Activated CD4-positive, alpha-beta T cell treated with anti-CD3 and anti-CD28 coated beads, Interleukin-2, amount 10 ng/mL, durations not matched to agents 24 days and 14 days (primary cell): ENCODE results near the gene MXD3. TPM values are rescaled to one million over a fixed set of nuclear protein-coding genes. Genes with fewer than 3 reads are reported as not detected.
"Not testable (repeated sequence)": the region's sequence is repeated elsewhere in the genome, so short reads cannot be mapped to it uniquely, and the experiment has no call there.

Experiments
- DNase-seq: peaks from one replicate; pipeline ENCODE4 v3.0.0; 2022
- H3K27ac Mint-ChIP-seq: one replicate; pipeline ENCODE4 v1.8.0; 2022; ENCODE audit warnings: mild to moderate bottlenecking, mixed read lengths
- H3K27me3 Mint-ChIP-seq: one replicate; pipeline ENCODE4 v1.8.0; 2022; ENCODE audit warnings: mixed read lengths
- H3K36me3 Mint-ChIP-seq: one replicate; pipeline ENCODE4 v1.8.0; 2022; ENCODE audit warnings: low read depth, mild to moderate bottlenecking, mixed read lengths
- H3K4me1 Mint-ChIP-seq: one replicate; pipeline ENCODE4 v1.8.0; 2021; ENCODE audit warnings: mixed read lengths
- H3K4me3 Mint-ChIP-seq: one replicate; pipeline ENCODE4 v1.8.0; 2022; ENCODE audit warnings: mild to moderate bottlenecking, moderate library complexity, mixed read lengths
- H3K9me3 Mint-ChIP-seq: one replicate; pipeline ENCODE4 v1.8.0; 2021; ENCODE audit warnings: mixed read lengths
- intact Hi-C: fragments of 100-400 bp; cut with micrococcal nuclease; formaldehyde crosslinking; loops from one replicate; pipeline ENCODE4 v1.15.1; 2023
- total RNA-seq: library from RNA; stranded (reverse); gene quantifications from 2 replicates; pipeline ENCODE4 v1.2.3, GENCODE V29; 2022

Gene MXD3
- total RNA-seq, 1 donor from 2014 or later: 9.1 TPM

GRCh38 chr5:177310332-177310731, 1.4 kb downstream of the MXD3 start:
- no peak for DNase-seq
- intact Hi-C loops: loop anchor here (2.0 kb wide), 1 partner anchor 190 kb away; no protein-coding TSS in a partner anchor
- peaks cover 21% of the 10 kb centered on the region for H3K36me3 Mint-ChIP-seq
- no peak overlapping the region for H3K27ac Mint-ChIP-seq
- no peaks in the 10 kb centered on the region for H3K9me3 Mint-ChIP-seq
- H3K27me3 Mint-ChIP-seq: no peaks in the 10 kb centered on the region
- peak overlapping the region; percentile 85 for H3K4me3 Mint-ChIP-seq
- peaks cover 39% of the 10 kb centered on the region for H3K4me1 Mint-ChIP-seq

- peak; percentile 93 for DNase-seq
- H3K4me1 Mint-ChIP-seq: peaks cover 45% of the 10 kb centered on the region
- no peaks in the 10 kb centered on the region for H3K9me3 Mint-ChIP-seq
- no peaks in the 10 kb centered on the region for H3K27me3 Mint-ChIP-seq
- H3K36me3 Mint-ChIP-seq: peaks cover 29% of the 10 kb centered on the region
- peak overlapping the region; percentile 78 for H3K4me3 Mint-ChIP-seq
- intact Hi-C loops: loop anchor here (2.0 kb wide), 3 partner anchors 145 to 195 kb away; no protein-coding TSS in a partner anchor
- peak overlapping the region; percentile 56 for H3K27ac Mint-ChIP-seq
Measured at GRCh38 chr5:177309351-177310191, 2.1 kb downstream of the MXD3 start.

- Mint-ChIP-seq H3K4me3 (peak overlapping the region; percentile 24), H3K4me1 (peaks cover 49% of the 10 kb centered on the region), H3K36me3 (peaks cover 36% of the 10 kb centered on the region), H3K9me3 (no peaks in the 10 kb centered on the region), H3K27me3 (no peaks in the 10 kb centered on the region), H3K27ac (peak overlapping the region; percentile 54)
- DNase-seq: no peak
- intact Hi-C loops: loop anchor here (2.0 kb wide), 2 partner anchors 146 to 194 kb away; no protein-coding TSS in a partner anchor
Measured at GRCh38 chr5:177308740-177309139, 3.0 kb downstream of the MXD3 start.

GRCh38 chr5:177307544-177308363, 3.9 kb downstream of the MXD3 start:
- H3K4me3 Mint-ChIP-seq: no peak overlapping the region
- intact Hi-C loops: loop anchor here (2.0 kb wide), 2 partner anchors 147 to 193 kb away; no protein-coding TSS in a partner anchor
- H3K36me3 Mint-ChIP-seq: peaks cover 38% of the 10 kb centered on the region

GRCh38 chr5:177306674-177307543, 4.8 kb downstream of the MXD3 start:
- Mint-ChIP-seq H3K27ac (peak overlapping the region; percentile 72), H3K9me3 (no peaks in the 10 kb centered on the region), H3K4me1 (peaks cover 50% of the 10 kb centered on the region), H3K27me3 (no peaks in the 10 kb centered on the region), H3K4me3 (no peak overlapping the region), H3K36me3 (peaks cover 43% of the 10 kb centered on the region)
- intact Hi-C loops: no loop called here
- DNase-seq: no peak

More at GRCh38 chr5:177307544-177308363, 3.9 kb downstream of the MXD3 start:
- no peak for DNase-seq
- no peak overlapping the region for H3K27ac Mint-ChIP-seq
- no peaks in the 10 kb centered on the region for H3K27me3 Mint-ChIP-seq
- H3K9me3 Mint-ChIP-seq: no peaks in the 10 kb centered on the region
- H3K4me1 Mint-ChIP-seq: peaks cover 44% of the 10 kb centered on the region

GRCh38 chr5:177306103-177306640, 5.5 kb downstream of the MXD3 start:
- Mint-ChIP-seq H3K4me1 (peaks cover 56% of the 10 kb centered on the region), H3K27ac (peak overlapping the region; percentile 28), H3K36me3 (peaks cover 47% of the 10 kb centered on the region), H3K4me3 (peak overlapping the region; percentile 11)
- H3K9me3 Mint-ChIP-seq, H3K27me3 Mint-ChIP-seq, intact Hi-C loops, DNase-seq: not testable (repeated sequence)

GRCh38 chr5:177304392-177305119, 7.1 kb downstream of the MXD3 start:
- Mint-ChIP-seq H3K9me3 (no peaks in the 10 kb centered on the region), H3K27ac (peak overlapping the region; percentile 88), H3K4me1 (peaks cover 60% of the 10 kb centered on the region), H3K4me3 (peak overlapping the region; percentile 98), H3K27me3 (no peaks in the 10 kb centered on the region), H3K36me3 (peaks cover 56% of the 10 kb centered on the region)
- peak; percentile 75 for DNase-seq
- intact Hi-C loops: no loop called here

- Mint-ChIP-seq H3K36me3 (peaks cover 53% of the 10 kb centered on the region), H3K27me3 (no peaks in the 10 kb centered on the region), H3K27ac (peak overlapping the region; percentile 88), H3K9me3 (no peaks in the 10 kb centered on the region), H3K4me3 (peak overlapping the region; percentile 98), H3K4me1 (peaks cover 61% of the 10 kb centered on the region)
- intact Hi-C loops: loop anchor here (1.0 to 2.0 kb wide), 3 partner anchors 8 to 191 kb away; no protein-coding TSS in a partner anchor
- DNase-seq: peak; percentile 79
Measured at GRCh38 chr5:177303925-177304391, 7.7 kb downstream of the MXD3 start.

GRCh38 chr5:177303121-177303924, 8.4 kb downstream of the MXD3 start, which contains the start of the genes PRELID1 and RAB24:
Gene PRELID1, plus strand, starts transcription at chr5:177303799. Its CDS starts 187 bp downstream, at chr5:177303986.
Gene RAB24, minus strand, starts transcription at chr5:177303719. Its CDS starts 431 bp downstream, at chr5:177303288.
- Mint-ChIP-seq H3K27me3 (no peaks in the 10 kb centered on the region), H3K36me3 (peaks cover 52% of the 10 kb centered on the region), H3K27ac (peak within 1 kb of the TSS; percentile 88), H3K4me1 (peaks cover 61% of the 10 kb centered on the region), H3K4me3 (peak within 1 kb of the TSS; percentile 98), H3K9me3 (no peaks in the 10 kb centered on the region)
- intact Hi-C loops: loop anchor here (1.0 to 2.0 kb wide), 3 partner anchors 9 to 191 kb away; no protein-coding TSS in a partner anchor
- DNase-seq: peak; percentile 97

- H3K27ac Mint-ChIP-seq: peak overlapping the region; percentile 82
- no peaks in the 10 kb centered on the region for H3K9me3 Mint-ChIP-seq
- peak; percentile 69 for DNase-seq
- intact Hi-C loops: loop anchor here (1.0 to 2.0 kb wide), 3 partner anchors 10 to 190 kb away; no protein-coding TSS in a partner anchor
- peaks cover 61% of the 10 kb centered on the region for H3K4me1 Mint-ChIP-seq
- no peaks in the 10 kb centered on the region for H3K27me3 Mint-ChIP-seq
- peak overlapping the region; percentile 98 for H3K4me3 Mint-ChIP-seq
- peaks cover 52% of the 10 kb centered on the region for H3K36me3 Mint-ChIP-seq
Measured at GRCh38 chr5:177302354-177303110, 9.2 kb downstream of the MXD3 start.
